ENCODE results near the gene GPR108.

GPR108 gene

GRCh38 chr19:6721138-6721474 lies 16.3 kb downstream of the GPR108 start:
- Histone ChIP-seq H3K27ac (ENCODE audit: low read depth, low read length) (no peak overlapping the region), H3K9ac (ENCODE audit: low read depth in 1 of 2, low read length in 2 of 2) (no peak overlapping the region)

GRCh38 chr19:6720369-6721137 lies 16.8 kb downstream of the GPR108 start, which contains the start of gene C3:
Gene C3, minus strand, starts transcription at chr19:6720650. Its CDS starts 61 bp downstream, at chr19:6720589.
- Histone ChIP-seq H3K4me3 (ENCODE audit: low read depth in 1 of 2, low read length in 2 of 2) (no peak within 1 kb of the TSS), H3K27me3 (ENCODE audit: control insufficient read depth in 1 of 2, insufficient read depth in 2 of 2, low read length in 2 of 2) (no peaks in the 10 kb centered on the region), H3K36me3 (ENCODE audit: control insufficient read depth in 1 of 2, insufficient read depth in 2 of 2, low read length in 2 of 2) (no peaks in the 10 kb centered on the region), H3K9ac (ENCODE audit: low read depth in 1 of 2, low read length in 2 of 2) (no peak within 1 kb of the TSS), H3K27ac (ENCODE audit: low read depth, low read length) (no peak within 1 kb of the TSS), H3K4me1 (ENCODE audit: control insufficient read depth in 1 of 2, insufficient read depth in 2 of 2, low read length in 2 of 2) (peaks cover 9 to 11% of the 10 kb centered on the region in 2 donors), H3K9me3 (ENCODE audit: control insufficient read depth in 1 of 2, low read length in 2 of 2) (no peaks in the 10 kb centered on the region)

More at GRCh38 chr19:6721138-6721474, 16.3 kb downstream of the GPR108 start:
- no peaks in the 10 kb centered on the region for H3K27me3 ChIP-seq (ENCODE audit: control insufficient read depth in 1 of 2, insufficient read depth in 2 of 2, low read length in 2 of 2)
- peaks cover 12 to 14% of the 10 kb centered on the region in 2 donors for H3K4me1 ChIP-seq (ENCODE audit: control insufficient read depth in 1 of 2, insufficient read depth in 2 of 2, low read length in 2 of 2)
- H3K9me3 ChIP-seq (ENCODE audit: control insufficient read depth in 1 of 2, low read length in 2 of 2), result no peaks in the 10 kb centered on the region
- H3K36me3 ChIP-seq (ENCODE audit: control insufficient read depth in 1 of 2, insufficient read depth in 2 of 2, low read length in 2 of 2), result no peaks in the 10 kb centered on the region
- H3K4me3 ChIP-seq (ENCODE audit: low read depth in 1 of 2, low read length in 2 of 2), result no peak overlapping the region

GRCh38 chr19:6719992-6720368 lies 17.4 kb downstream of the GPR108 start:
- Histone ChIP-seq H3K4me1 (ENCODE audit: control insufficient read depth in 1 of 2, insufficient read depth in 2 of 2, low read length in 2 of 2) (peaks cover 6 to 8% of the 10 kb centered on the region in 2 donors), H3K4me3 (ENCODE audit: low read depth in 1 of 2, low read length in 2 of 2) (no peak overlapping the region), H3K9ac (ENCODE audit: low read depth in 1 of 2, low read length in 2 of 2) (no peak overlapping the region), H3K27me3 (ENCODE audit: control insufficient read depth in 1 of 2, insufficient read depth in 2 of 2, low read length in 2 of 2) (no peaks in the 10 kb centered on the region), H3K36me3 (ENCODE audit: control insufficient read depth in 1 of 2, insufficient read depth in 2 of 2, low read length in 2 of 2) (no peaks in the 10 kb centered on the region), H3K27ac (ENCODE audit: low read depth, low read length) (no peak overlapping the region), H3K9me3 (ENCODE audit: control insufficient read depth in 1 of 2, low read length in 2 of 2) (no peaks in the 10 kb centered on the region)

- peaks cover 6 to 8% of the 10 kb centered on the region in 2 donors for H3K4me1 ChIP-seq (ENCODE audit: control insufficient read depth in 1 of 2, insufficient read depth in 2 of 2, low read length in 2 of 2)
These were observed 17.9 kb downstream of the GPR108 start for GRCh38 chr19:6719540-6719861.

GRCh38 chr19:6718741-6719539 lies 18.4 kb downstream of the GPR108 start:
- H3K9ac ChIP-seq (ENCODE audit: low read depth in 1 of 2, low read length in 2 of 2), result no peak overlapping the region
- H3K27ac ChIP-seq (ENCODE audit: low read depth, low read length), result no peak overlapping the region

More at GRCh38 chr19:6719540-6719861, 17.9 kb downstream of the GPR108 start:
- Histone ChIP-seq H3K27ac (ENCODE audit: low read depth, low read length) (no peak overlapping the region), H3K36me3 (ENCODE audit: control insufficient read depth in 1 of 2, insufficient read depth in 2 of 2, low read length in 2 of 2) (no peaks in the 10 kb centered on the region), H3K9ac (ENCODE audit: low read depth in 1 of 2, low read length in 2 of 2) (no peak overlapping the region), H3K27me3 (ENCODE audit: control insufficient read depth in 1 of 2, insufficient read depth in 2 of 2, low read length in 2 of 2) (no peaks in the 10 kb centered on the region), H3K4me3 (ENCODE audit: low read depth in 1 of 2, low read length in 2 of 2) (no peak overlapping the region), H3K9me3 (ENCODE audit: control insufficient read depth in 1 of 2, low read length in 2 of 2) (no peaks in the 10 kb centered on the region)

GRCh38 chr19:6718111-6718740 lies 19.2 kb downstream of the GPR108 start:
- no peak overlapping the region for H3K27ac ChIP-seq (ENCODE audit: low read depth, low read length)
- H3K9me3 ChIP-seq (ENCODE audit: control insufficient read depth in 1 of 2, low read length in 2 of 2), result no peaks in the 10 kb centered on the region
- no peaks in the 10 kb centered on the region for H3K27me3 ChIP-seq (ENCODE audit: control insufficient read depth in 1 of 2, insufficient read depth in 2 of 2, low read length in 2 of 2)
- peaks cover 3 to 8% of the 10 kb centered on the region in 2 donors for H3K4me1 ChIP-seq (ENCODE audit: control insufficient read depth in 1 of 2, insufficient read depth in 2 of 2, low read length in 2 of 2)
- no peak overlapping the region for H3K9ac ChIP-seq (ENCODE audit: low read depth in 1 of 2, low read length in 2 of 2)
- H3K4me3 ChIP-seq (ENCODE audit: low read depth in 1 of 2, low read length in 2 of 2), result no peak overlapping the region
- H3K36me3 ChIP-seq (ENCODE audit: control insufficient read depth in 1 of 2, insufficient read depth in 2 of 2, low read length in 2 of 2), result no peaks in the 10 kb centered on the region

More at GRCh38 chr19:6718741-6719539, 18.4 kb downstream of the GPR108 start:
- Histone ChIP-seq H3K9me3 (ENCODE audit: control insufficient read depth in 1 of 2, low read length in 2 of 2) (no peaks in the 10 kb centered on the region), H3K4me1 (ENCODE audit: control insufficient read depth in 1 of 2, insufficient read depth in 2 of 2, low read length in 2 of 2) (peaks cover 6 to 8% of the 10 kb centered on the region in 2 donors), H3K4me3 (ENCODE audit: low read depth in 1 of 2, low read length in 2 of 2) (no peak overlapping the region), H3K27me3 (ENCODE audit: control insufficient read depth in 1 of 2, insufficient read depth in 2 of 2, low read length in 2 of 2) (no peaks in the 10 kb centered on the region), H3K36me3 (ENCODE audit: control insufficient read depth in 1 of 2, insufficient read depth in 2 of 2, low read length in 2 of 2) (no peaks in the 10 kb centered on the region)

- H3K36me3 ChIP-seq (ENCODE audit: control insufficient read depth in 1 of 2, insufficient read depth in 2 of 2, low read length in 2 of 2), result no peaks in the 10 kb centered on the region
- H3K9ac ChIP-seq (ENCODE audit: low read depth in 1 of 2, low read length in 2 of 2), result no peak overlapping the region
- H3K4me1 ChIP-seq (ENCODE audit: control insufficient read depth in 1 of 2, insufficient read depth in 2 of 2, low read length in 2 of 2), result peaks cover 0 to 8% of the 10 kb centered on the region in 2 donors
- H3K9me3 ChIP-seq (ENCODE audit: control insufficient read depth in 1 of 2, low read length in 2 of 2), result no peaks in the 10 kb centered on the region
- no peak overlapping the region for H3K27ac ChIP-seq (ENCODE audit: low read depth, low read length)
- no peak overlapping the region for H3K4me3 ChIP-seq (ENCODE audit: low read depth in 1 of 2, low read length in 2 of 2)
- H3K27me3 ChIP-seq (ENCODE audit: control insufficient read depth in 1 of 2, insufficient read depth in 2 of 2, low read length in 2 of 2), result no peaks in the 10 kb centered on the region
These were observed 19.9 kb downstream of the GPR108 start for GRCh38 chr19:6717441-6717971.

- Histone ChIP-seq H3K9me3 (ENCODE audit: control insufficient read depth in 1 of 2, low read length in 2 of 2) (no peaks in the 10 kb centered on the region), H3K4me1 (ENCODE audit: control insufficient read depth in 1 of 2, insufficient read depth in 2 of 2, low read length in 2 of 2) (peaks cover 0 to 8% of the 10 kb centered on the region in 2 donors), H3K36me3 (ENCODE audit: control insufficient read depth in 1 of 2, insufficient read depth in 2 of 2, low read length in 2 of 2) (no peaks in the 10 kb centered on the region), H3K27ac (ENCODE audit: low read depth, low read length) (no peak overlapping the region), H3K4me3 (ENCODE audit: low read depth in 1 of 2, low read length in 2 of 2) (no peak overlapping the region), H3K27me3 (ENCODE audit: control insufficient read depth in 1 of 2, insufficient read depth in 2 of 2, low read length in 2 of 2) (no peaks in the 10 kb centered on the region), H3K9ac (ENCODE audit: low read depth in 1 of 2, low read length in 2 of 2) (no peak overlapping the region)
These were observed 20.3 kb downstream of the GPR108 start for GRCh38 chr19:6717036-6717435.

GRCh38 chr19:6716610-6716970 lies 20.8 kb downstream of the GPR108 start:
- Histone ChIP-seq H3K4me1 (ENCODE audit: control insufficient read depth in 1 of 2, insufficient read depth in 2 of 2, low read length in 2 of 2) (peaks cover 0 to 8% of the 10 kb centered on the region in 2 donors), H3K27ac (ENCODE audit: low read depth, low read length) (no peak overlapping the region), H3K9ac (ENCODE audit: low read depth in 1 of 2, low read length in 2 of 2) (no peak overlapping the region), H3K27me3 (ENCODE audit: control insufficient read depth in 1 of 2, insufficient read depth in 2 of 2, low read length in 2 of 2) (no peaks in the 10 kb centered on the region), H3K36me3 (ENCODE audit: control insufficient read depth in 1 of 2, insufficient read depth in 2 of 2, low read length in 2 of 2) (no peaks in the 10 kb centered on the region), H3K9me3 (ENCODE audit: control insufficient read depth in 1 of 2, low read length in 2 of 2) (no peaks in the 10 kb centered on the region), H3K4me3 (ENCODE audit: low read depth in 1 of 2, low read length in 2 of 2) (no peak overlapping the region)
